IPS-20b (cell line): ENCODE data around the gene BEST1.
A peak's percentile ranks its signal among the peaks of the same experiment; 100 is the strongest.

Experiments
- H3K27ac ChIP-seq: one replicate; pipeline ENCODE4 v1.5.1; 2013; ENCODE audit warnings: low read length
- H3K27me3 ChIP-seq: 2 replicates; pipeline ENCODE4 v1.6.1; 2013; ENCODE audit warnings: mild to moderate bottlenecking, low read length, inconsistent platforms; ENCODE audit not compliant: insufficient read depth
- H3K36me3 ChIP-seq: 2 replicates; pipeline ENCODE4 v1.6.1; 2013; ENCODE audit warnings: low read depth, mild to moderate bottlenecking, inconsistent platforms, low read length, moderate library complexity; ENCODE audit not compliant: insufficient read depth
- H3K4me1 ChIP-seq: 2 replicates; pipeline ENCODE4 v1.6.1; 2013; ENCODE audit warnings: mild to moderate bottlenecking, control low read depth, inconsistent platforms, low read length, moderate library complexity; ENCODE audit not compliant: insufficient read depth
- H3K4me3 ChIP-seq: 2 replicates; pipeline ENCODE4 v1.5.1; 2013; ENCODE audit warnings: mild to moderate bottlenecking, low read length, inconsistent platforms
- H3K9ac ChIP-seq: 2 replicates; pipeline ENCODE4 v1.6.1; 2013; ENCODE audit warnings: low read depth, mild to moderate bottlenecking, inconsistent platforms, low read length, moderate library complexity
- H3K9me3 ChIP-seq: 2 replicates; pipeline ENCODE4 v1.6.1; 2013; ENCODE audit warnings: mild to moderate bottlenecking, low read depth, low read length, inconsistent platforms; ENCODE audit not compliant: insufficient read depth

BEST1 gene

DNA sequence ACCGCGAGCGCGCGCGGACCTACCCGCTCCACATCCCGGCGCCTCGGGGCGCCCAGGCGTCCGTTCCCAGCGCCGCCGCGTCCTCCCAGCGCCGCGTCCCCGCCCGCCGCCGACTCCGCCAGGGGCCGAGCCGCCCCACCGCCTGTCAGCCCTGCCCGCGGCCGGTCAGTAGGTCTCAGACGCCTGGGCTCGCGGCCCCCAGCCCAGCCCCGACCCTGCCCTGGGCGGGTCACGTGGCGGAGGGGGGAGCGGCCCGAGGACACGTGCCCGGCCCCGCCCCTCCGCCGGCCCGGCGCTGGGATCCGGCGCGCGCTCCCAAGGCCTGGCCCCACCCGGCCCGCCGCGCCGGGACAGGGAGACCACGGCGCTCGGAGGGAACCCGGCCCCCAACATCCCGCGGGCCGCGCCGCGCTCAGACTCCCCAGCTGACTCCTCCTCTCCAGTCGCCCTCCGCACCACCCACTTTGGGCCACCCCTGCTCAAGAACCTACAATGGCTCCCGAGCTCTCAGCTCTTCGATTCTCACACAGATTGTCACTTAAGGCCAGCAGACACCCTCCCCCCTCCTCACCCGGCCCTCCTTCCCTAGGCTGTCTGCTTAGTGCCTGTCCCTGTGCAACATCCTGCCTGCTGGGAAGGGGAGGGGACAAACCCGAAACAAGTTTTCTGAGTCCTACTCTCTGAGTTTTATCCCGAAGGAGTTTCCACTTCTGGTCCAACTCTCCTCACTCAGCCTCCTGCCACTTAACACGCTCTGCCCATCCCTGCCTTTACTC, 32.6 kb upstream of the BEST1 start, which contains the start of gene RAB3IL1:
Gene RAB3IL1, minus strand, starts transcription at position 233 of the 776 bp plus-strand sequence. Its CDS starts 199 bp downstream, at position 34.
- Histone ChIP-seq H3K4me1 (no peaks in the 10 kb centered on the region), H3K9ac (no peak within 1 kb of the TSS; the same call in 1 of the 2 replicates), H3K36me3 (no peaks in the 10 kb centered on the region), H3K9me3 (no peaks in the 10 kb centered on the region), H3K27me3 (peaks cover 31% of the 10 kb centered on the region), H3K27ac (no peak within 1 kb of the TSS), H3K4me3 (peak within 1 kb of the TSS; percentile 66)

DNA sequence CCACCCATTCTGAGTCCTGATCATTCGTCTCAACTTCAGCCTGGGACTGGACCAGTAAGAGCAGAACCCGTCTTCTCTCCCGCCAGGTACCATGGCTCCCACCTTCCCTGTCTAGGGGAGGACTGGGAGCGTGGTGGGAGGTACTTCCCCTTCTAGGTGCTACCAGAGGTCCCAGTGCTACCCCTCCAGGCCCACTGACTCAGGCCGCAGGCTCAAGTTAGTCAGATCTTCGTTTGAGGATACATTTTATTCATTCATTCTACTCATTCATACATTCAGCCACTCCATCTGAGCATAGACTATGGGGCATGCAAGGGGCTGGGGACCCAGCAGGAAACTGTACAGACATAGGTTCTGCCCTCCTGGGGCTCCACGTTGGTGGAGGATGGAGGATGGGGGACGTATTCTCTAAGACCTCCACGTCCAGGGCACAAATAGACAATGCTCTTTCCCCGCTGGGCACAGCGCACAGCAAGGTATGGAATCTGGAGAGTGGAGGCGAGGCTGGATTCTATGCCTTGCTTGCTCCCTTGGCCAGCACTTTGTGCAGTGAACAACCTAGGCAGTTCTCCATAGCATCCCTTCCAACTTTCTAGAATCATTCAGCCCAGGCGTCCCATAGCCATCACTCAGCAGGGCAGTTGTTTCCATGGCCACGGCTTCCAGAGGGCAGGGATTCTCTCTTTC, 31.8 kb upstream of the BEST1 start:
- Histone ChIP-seq H3K9ac (no peak overlapping the region), H3K27me3 (peaks cover 31% of the 10 kb centered on the region), H3K4me1 (peaks cover 7% of the 10 kb centered on the region; the same call in 1 of the 2 replicates), H3K4me3 (peak overlapping the region; percentile 66; the same call in 1 of the 2 replicates), H3K36me3 (no peaks in the 10 kb centered on the region), H3K27ac (no peak overlapping the region), H3K9me3 (no peaks in the 10 kb centered on the region)

DNA sequence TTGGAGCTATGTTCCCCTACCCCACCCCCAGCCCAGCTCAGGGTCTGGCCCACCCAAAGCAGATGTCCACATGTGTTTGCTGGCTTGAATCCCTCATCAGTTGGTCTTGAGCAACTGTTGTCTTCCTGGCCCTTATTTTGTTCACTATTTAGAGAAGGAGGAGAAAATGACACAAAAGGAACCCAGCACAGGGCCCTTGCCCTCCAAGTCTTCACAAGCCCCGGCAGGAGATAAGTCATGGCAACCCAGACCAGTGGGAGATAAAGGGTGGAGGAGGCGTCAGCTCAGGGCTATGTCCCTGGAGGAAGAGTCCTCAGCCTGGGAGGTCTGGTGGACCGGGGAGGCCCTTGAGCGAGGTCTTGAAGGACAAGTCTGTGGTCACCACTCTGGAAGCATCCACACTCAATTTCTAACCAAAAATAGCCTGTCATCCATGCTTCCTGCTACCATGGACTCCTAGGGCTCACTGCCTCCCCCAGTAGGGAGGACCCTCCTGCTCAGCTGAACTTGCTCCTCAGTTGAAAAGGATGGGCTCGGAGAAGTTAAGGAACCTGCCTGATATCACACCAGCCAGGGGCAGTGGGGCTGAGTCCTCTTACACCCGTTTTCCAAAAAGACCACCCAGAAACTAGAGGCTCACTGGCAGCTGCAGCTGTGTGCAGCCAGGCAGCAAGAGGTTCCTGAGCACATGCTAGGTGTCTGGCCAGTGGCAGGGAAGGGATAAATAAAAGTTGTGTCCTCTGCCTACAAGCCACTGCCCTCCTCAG, 31.0 kb upstream of the BEST1 start:
- Histone ChIP-seq H3K4me1 (peaks cover 11% of the 10 kb centered on the region; the same call in 1 of the 2 replicates), H3K9me3 (no peaks in the 10 kb centered on the region), H3K4me3 (no peak overlapping the region), H3K27ac (no peak overlapping the region), H3K27me3 (peaks cover 31% of the 10 kb centered on the region), H3K36me3 (no peaks in the 10 kb centered on the region), H3K9ac (no peak overlapping the region)

DNA sequence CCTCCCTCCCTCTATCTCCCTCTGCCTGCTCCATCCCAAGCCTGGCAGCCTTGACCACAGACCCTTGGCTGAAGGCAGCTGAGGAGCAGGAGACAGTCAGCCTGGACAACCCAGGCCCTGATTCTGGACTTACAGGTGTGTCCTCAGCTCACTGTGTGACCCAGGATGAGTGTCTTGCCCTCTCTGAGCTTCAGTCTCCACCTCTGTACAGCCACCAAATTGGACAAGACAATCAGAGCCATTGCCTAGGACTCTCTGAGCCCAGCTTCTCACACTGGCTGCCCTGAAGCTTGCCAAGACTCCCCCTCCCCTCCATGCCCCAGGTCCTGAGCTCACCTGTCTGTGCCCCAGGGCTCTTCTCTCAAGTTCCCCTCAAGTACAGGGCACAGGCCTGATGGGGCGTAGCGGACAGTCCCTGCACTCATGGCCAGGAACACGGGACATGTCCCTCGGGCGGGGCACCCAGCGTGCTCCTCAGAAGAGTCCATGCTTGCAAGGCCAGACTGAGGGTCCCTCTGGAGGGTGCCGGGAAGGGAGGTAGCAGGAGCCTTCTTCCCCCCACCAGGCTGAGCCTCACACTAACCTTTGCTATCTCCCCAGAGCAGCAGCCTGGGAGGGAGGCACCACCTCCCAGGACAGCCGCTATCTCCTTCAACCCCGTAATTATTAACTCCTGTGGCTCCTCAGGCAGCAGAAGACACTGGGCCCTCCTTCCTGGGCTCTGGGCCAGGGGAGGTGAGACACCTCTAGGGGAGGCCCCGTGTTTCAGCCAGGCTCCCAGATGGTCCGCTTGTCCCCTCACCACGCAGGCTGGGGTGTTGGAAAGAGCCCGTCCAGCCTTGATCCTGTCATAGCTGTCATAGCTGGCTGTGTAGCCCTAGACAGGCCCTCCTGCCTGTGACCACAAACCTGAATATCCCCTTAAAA, 30.2 kb upstream of the BEST1 start:
- no peaks in the 10 kb centered on the region for H3K36me3 ChIP-seq
- H3K4me1 ChIP-seq, result peaks cover 11% of the 10 kb centered on the region; the same call in 1 of the 2 replicates
- no peaks in the 10 kb centered on the region for H3K9me3 ChIP-seq
- H3K9ac ChIP-seq, result no peak overlapping the region
- H3K27me3 ChIP-seq, result peaks cover 31% of the 10 kb centered on the region
- H3K27ac ChIP-seq, result no peak overlapping the region
- H3K4me3 ChIP-seq, result no peak overlapping the region

DNA sequence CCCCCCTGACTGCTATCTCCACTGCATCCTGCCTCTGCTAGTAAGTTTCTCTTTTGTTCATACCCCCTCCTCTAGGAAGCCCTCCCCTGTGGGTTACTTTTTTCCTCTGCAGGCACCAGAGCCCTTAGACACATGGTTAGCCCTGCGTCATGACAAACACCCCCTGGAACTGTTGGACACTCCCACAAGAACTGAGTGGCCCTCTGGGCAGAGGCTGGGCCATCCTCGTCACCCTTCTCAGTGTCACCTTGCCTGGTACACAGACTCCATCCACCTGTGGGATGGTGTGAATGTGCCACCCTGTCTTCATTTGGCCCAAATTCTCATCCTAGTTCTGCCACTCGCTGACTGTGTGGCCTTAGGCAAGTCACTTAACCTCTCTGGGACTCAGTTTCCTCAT, 28.7 kb upstream of the BEST1 start:
- Histone ChIP-seq H3K9me3 (no peaks in the 10 kb centered on the region), H3K4me1 (peaks cover 11% of the 10 kb centered on the region; the same call in 1 of the 2 replicates), H3K27me3 (peaks cover 27% of the 10 kb centered on the region), H3K36me3 (no peaks in the 10 kb centered on the region), H3K4me3 (no peak overlapping the region), H3K27ac (no peak overlapping the region), H3K9ac (no peak overlapping the region)

DNA sequence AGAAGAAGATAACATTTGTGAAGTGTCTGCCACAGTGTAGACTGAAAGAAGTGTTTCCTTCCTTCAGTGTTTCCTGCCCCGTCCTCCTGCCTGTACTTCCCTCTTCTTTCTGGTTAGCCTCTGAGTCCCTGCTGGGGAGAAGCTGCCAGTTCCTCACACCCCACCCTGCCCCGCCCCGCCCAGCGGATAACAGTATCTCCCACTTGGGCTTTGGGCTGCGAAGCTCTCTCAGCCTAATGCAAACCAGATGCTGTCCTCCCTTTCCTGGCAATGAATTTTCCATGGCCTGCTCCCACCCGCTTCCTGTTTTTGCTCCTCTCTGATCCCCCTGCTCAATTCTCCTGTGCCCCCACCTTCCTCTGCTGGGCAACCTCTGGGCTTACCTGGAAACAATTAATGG, 27.6 kb upstream of the BEST1 start:
- Histone ChIP-seq H3K36me3 (no peaks in the 10 kb centered on the region), H3K9ac (no peak overlapping the region), H3K4me3 (no peak overlapping the region), H3K27ac (no peak overlapping the region), H3K4me1 (peaks cover 11% of the 10 kb centered on the region; the same call in 1 of the 2 replicates), H3K27me3 (peaks cover 19% of the 10 kb centered on the region), H3K9me3 (no peaks in the 10 kb centered on the region)

DNA sequence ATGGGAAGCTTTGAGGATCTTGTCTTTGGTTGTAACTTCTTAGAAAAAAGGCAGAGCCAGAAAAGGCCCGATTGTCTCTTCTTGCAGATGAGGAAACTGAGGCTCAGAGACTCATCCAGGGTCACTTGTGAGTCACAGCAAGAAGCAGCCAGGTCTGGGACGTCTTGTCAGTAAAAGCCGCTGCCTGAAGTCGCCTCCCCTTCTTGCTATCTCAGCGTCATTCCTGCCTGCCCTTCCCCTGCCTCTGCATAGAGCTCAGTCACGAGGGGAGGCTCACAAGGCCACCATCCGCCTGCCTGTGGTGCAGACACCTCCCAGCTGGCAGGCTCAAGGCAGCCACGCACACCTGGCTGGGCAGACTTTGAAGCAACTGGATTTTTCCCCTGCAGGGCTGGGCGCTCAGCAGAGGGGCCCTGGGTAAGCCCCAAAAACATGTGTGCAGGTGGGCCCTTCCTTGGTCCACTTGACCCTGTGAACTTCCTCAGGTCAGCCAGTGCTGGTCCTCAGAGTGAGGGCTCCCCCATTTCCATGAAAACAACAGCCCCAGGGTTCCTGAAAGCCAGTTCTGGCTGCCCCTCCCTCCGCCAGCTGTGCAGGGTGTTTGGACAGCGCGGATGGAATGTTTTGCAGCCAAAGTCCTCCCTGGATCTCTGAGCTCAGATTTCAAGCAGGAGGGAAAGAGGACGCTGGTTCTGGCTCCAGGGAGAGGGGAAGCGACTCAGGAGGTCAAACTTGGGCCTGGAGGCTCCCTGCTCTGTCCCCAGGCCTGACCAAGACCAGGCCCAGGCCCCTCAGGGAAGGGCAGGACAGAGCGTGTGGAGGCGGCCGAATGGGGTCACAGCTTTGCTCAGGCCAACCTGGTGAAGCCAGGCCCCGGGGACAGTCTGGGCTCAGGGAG, 26.7 kb upstream of the BEST1 start:
- peaks cover 10% of the 10 kb centered on the region for H3K27me3 ChIP-seq
- no peaks in the 10 kb centered on the region for H3K36me3 ChIP-seq
- H3K27ac ChIP-seq, result no peak overlapping the region
- no peaks in the 10 kb centered on the region for H3K9me3 ChIP-seq
- no peak overlapping the region for H3K4me3 ChIP-seq
- H3K9ac ChIP-seq, result peak overlapping the region; percentile 30; the same call in 1 of the 2 replicates
- H3K4me1 ChIP-seq, result peaks cover 11% of the 10 kb centered on the region; the same call in 1 of the 2 replicates

DNA sequence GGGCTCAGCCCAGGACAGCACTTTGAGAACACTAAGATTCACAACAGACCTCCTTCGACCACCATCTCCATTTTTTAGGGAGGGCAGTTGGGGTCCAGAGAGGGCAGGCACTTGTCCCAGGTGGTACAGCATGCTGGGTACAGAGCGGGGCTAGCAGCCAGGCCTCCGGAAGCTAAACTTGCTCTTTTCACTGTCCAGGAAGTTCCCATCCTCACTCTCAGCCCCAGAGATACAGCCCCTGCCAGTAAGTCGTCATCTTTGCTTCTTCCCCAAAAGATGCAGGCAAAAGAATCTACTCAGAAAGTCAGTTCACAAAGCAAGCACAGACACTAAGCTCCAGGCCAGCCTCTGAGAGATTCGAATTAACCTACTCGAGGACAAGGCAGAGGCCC, 26.1 kb upstream of the BEST1 start:
- H3K9ac ChIP-seq, result peak overlapping the region; percentile 30; the same call in 1 of the 2 replicates
- peaks cover 11% of the 10 kb centered on the region; the same call in 1 of the 2 replicates for H3K4me1 ChIP-seq
- no peak overlapping the region for H3K27ac ChIP-seq
- no peaks in the 10 kb centered on the region for H3K9me3 ChIP-seq
- no peak overlapping the region for H3K4me3 ChIP-seq
- no peaks in the 10 kb centered on the region for H3K36me3 ChIP-seq
- H3K27me3 ChIP-seq, result peaks cover 4% of the 10 kb centered on the region

DNA sequence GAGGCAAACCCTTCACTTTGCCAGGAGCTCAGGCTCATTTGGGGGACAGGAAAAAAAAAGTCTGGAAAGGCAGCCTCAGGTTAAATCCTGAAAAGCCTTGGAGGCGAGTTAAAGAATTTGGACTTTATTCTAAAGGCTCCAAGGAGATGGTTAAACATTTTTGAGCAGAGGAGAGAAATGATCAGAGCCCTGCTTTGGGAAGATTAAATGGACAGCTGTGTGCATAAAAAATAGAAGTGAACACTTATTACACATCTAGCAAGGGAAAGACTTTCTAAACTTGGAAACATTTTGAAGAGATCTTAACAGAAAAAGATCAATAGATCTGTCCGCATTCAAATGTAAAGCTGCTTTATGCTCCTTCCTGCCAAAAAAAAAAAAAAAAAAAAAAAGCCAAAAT, 24.4 kb upstream of the BEST1 start:
- no peaks in the 10 kb centered on the region for H3K27me3 ChIP-seq
- H3K9me3 ChIP-seq, result no peaks in the 10 kb centered on the region
- no peak overlapping the region for H3K4me3 ChIP-seq
- peaks cover 11% of the 10 kb centered on the region; the same call in 1 of the 2 replicates for H3K4me1 ChIP-seq
- H3K27ac ChIP-seq, result no peak overlapping the region
- H3K36me3 ChIP-seq, result no peaks in the 10 kb centered on the region
- H3K9ac ChIP-seq, result no peak overlapping the region

DNA sequence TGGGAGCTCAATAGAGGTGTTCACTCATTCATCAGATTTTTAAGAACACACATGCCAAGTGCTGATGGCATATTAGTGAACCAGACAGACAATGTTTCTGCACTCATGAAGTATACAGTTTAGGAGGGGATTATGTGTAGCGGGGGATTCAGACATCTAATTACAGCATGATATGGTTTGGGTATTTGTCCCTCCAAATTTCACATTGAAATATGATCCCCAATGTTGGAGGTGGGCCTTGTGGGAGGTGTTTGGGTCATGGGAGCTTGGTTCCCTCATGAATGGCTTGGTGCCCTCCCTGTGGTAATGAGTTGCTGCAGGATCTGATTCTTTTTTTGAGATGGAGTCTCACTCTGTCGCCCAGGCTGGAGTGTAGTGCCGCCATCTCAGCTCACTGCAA, 23.9 kb upstream of the BEST1 start:
- H3K4me3 ChIP-seq, result no peak overlapping the region
- peaks cover 11% of the 10 kb centered on the region; the same call in 1 of the 2 replicates for H3K4me1 ChIP-seq
- H3K27ac ChIP-seq, result no peak overlapping the region
- H3K36me3 ChIP-seq, result no peaks in the 10 kb centered on the region
- H3K27me3 ChIP-seq, result no peaks in the 10 kb centered on the region
- no peaks in the 10 kb centered on the region for H3K9me3 ChIP-seq
- no peak overlapping the region for H3K9ac ChIP-seq
